Parathyroid adenoma (tissue), 2 donors: Measurements from ENCODE around the gene GRIK1.

ENCODE experiments used
- H2AFZ ChIP-seq: fragments of 300-600 bp; sonication (generic); one replicate; pipeline ENCODE4 v1.7.0; 2017; ENCODE audit warnings: antibody characterized with exemption, mild to moderate bottlenecking
- H3K27ac ChIP-seq: fragments of 300-600 bp; sonication (generic); one replicate; pipeline ENCODE4 v1.7.0; 2017
- H3K27me3 ChIP-seq: fragments of 300-600 bp; sonication (generic); one replicate; pipeline ENCODE4 v1.7.0; 2017; ENCODE audit warnings: low read length; ENCODE audit not compliant: control insufficient read depth, insufficient read depth
- H3K36me3 ChIP-seq: fragments of 300-600 bp; sonication (generic); one replicate; pipeline ENCODE4 v1.7.0; 2017; ENCODE audit warnings: low read length; ENCODE audit not compliant: control insufficient read depth, insufficient read depth
- H3K4me1 ChIP-seq: fragments of 300-600 bp; sonication (generic); one replicate; pipeline ENCODE4 v1.7.0; 2017; ENCODE audit warnings: control low read depth
- H3K4me2 ChIP-seq: fragments of 300-600 bp; sonication (generic); one replicate; pipeline ENCODE4 v1.7.0; 2017; ENCODE audit warnings: low read length
- H3K4me3 ChIP-seq: fragments of 300-600 bp; sonication (generic); one replicate; pipeline ENCODE4 v1.7.0; 2017; ENCODE audit warnings: low read depth, low read length
- H3K79me2 ChIP-seq: fragments of 300-600 bp; sonication (generic); one replicate; pipeline ENCODE4 v1.7.0; 2017; ENCODE audit warnings: control low read depth
- H3K9ac ChIP-seq: fragments of 300-600 bp; sonication (generic); one replicate; pipeline ENCODE4 v1.7.0; 2017; ENCODE audit warnings: mild to moderate bottlenecking
- H3K9me3 ChIP-seq: fragments of 300-600 bp; sonication (generic); one replicate; pipeline ENCODE4 v1.7.0; 2017; ENCODE audit warnings: low read length; ENCODE audit not compliant: control insufficient read depth
- CTCF ChIP-seq: fragments of 300-600 bp; sonication (generic); IDR thresholded peaks from one replicate; pipeline ENCODE4 v1.7.0; 2017; ENCODE audit warnings: antibody characterized with exemption, mild to moderate bottlenecking
- donor health status: primary hyperparathyroidism.

Gene GRIK1

GRCh38 chr21:29721221-29721620, 218.6 kb downstream of the GRIK1 start:
- H3K4me3 ChIP-seq: no peak overlapping the region
- H3K79me2 ChIP-seq: no peaks in the 10 kb centered on the region
- H3K9me3 ChIP-seq: no peaks in the 10 kb centered on the region
- no peak overlapping the region for H3K4me2 ChIP-seq
- H3K4me1 ChIP-seq: no peaks in the 10 kb centered on the region
- TF ChIP-seq CTCF: no peak
- no peak overlapping the region for H2AFZ ChIP-seq
- no peak overlapping the region for H3K27ac ChIP-seq
- no peak overlapping the region for H3K9ac ChIP-seq
- H3K36me3 ChIP-seq: no peaks in the 10 kb centered on the region
- no peaks in the 10 kb centered on the region for H3K27me3 ChIP-seq

GRCh38 chr21:29719521-29719920, 220.3 kb downstream of the GRIK1 start:
- H3K9ac ChIP-seq: no peak overlapping the region
- no peaks in the 10 kb centered on the region for H3K4me1 ChIP-seq
- H3K79me2 ChIP-seq: no peaks in the 10 kb centered on the region
- H3K27me3 ChIP-seq: no peaks in the 10 kb centered on the region
- H3K4me2 ChIP-seq: no peak overlapping the region
- no peak overlapping the region for H3K4me3 ChIP-seq
- no peak overlapping the region for H3K27ac ChIP-seq
- H3K36me3 ChIP-seq: no peaks in the 10 kb centered on the region
- H3K9me3 ChIP-seq: no peaks in the 10 kb centered on the region
- H2AFZ ChIP-seq: no peak overlapping the region
- no peak for TF ChIP-seq CTCF

- Histone ChIP-seq H3K4me1 (no peaks in the 10 kb centered on the region), H3K9ac (no peak overlapping the region), H3K4me2 (no peak overlapping the region), H3K27me3 (no peaks in the 10 kb centered on the region), H3K4me3 (no peak overlapping the region), H3K36me3 (no peaks in the 10 kb centered on the region), H3K27ac (no peak overlapping the region), H3K79me2 (no peaks in the 10 kb centered on the region), H2AFZ (no peak overlapping the region), H3K9me3 (no peaks in the 10 kb centered on the region)
- no peak for TF ChIP-seq CTCF
Observed at GRCh38 chr21:29718081-29718815, 221.5 kb downstream of the GRIK1 start.

- H3K27ac ChIP-seq: no peak overlapping the region
- no peaks in the 10 kb centered on the region for H3K36me3 ChIP-seq
- H3K4me3 ChIP-seq: no peak overlapping the region
- H3K9me3 ChIP-seq: no peaks in the 10 kb centered on the region
- H2AFZ ChIP-seq: no peak overlapping the region
- H3K27me3 ChIP-seq: no peaks in the 10 kb centered on the region
- H3K9ac ChIP-seq: no peak overlapping the region
- H3K4me1 ChIP-seq: no peaks in the 10 kb centered on the region
- H3K79me2 ChIP-seq: no peaks in the 10 kb centered on the region
- H3K4me2 ChIP-seq: no peak overlapping the region
- no peak for TF ChIP-seq CTCF
Observed at GRCh38 chr21:29717659-29718058, 222.1 kb downstream of the GRIK1 start.

- H3K4me3 ChIP-seq: no peak overlapping the region
- H3K4me1 ChIP-seq: no peaks in the 10 kb centered on the region
- TF ChIP-seq CTCF: no peak
- H3K9ac ChIP-seq: no peak overlapping the region
- no peak overlapping the region for H3K27ac ChIP-seq
- no peak overlapping the region for H2AFZ ChIP-seq
- no peaks in the 10 kb centered on the region for H3K9me3 ChIP-seq
- H3K79me2 ChIP-seq: no peaks in the 10 kb centered on the region
- no peaks in the 10 kb centered on the region for H3K27me3 ChIP-seq
- no peaks in the 10 kb centered on the region for H3K36me3 ChIP-seq
- no peak overlapping the region for H3K4me2 ChIP-seq
Observed at GRCh38 chr21:29716753-29717152, 223.0 kb downstream of the GRIK1 start.
